ENCODE results near the gene SLC27A3. TPM values are rescaled to one million over a fixed set of nuclear protein-coding genes. Genes with fewer than 3 reads are reported as not detected.
A peak's percentile ranks its signal among the peaks of the same experiment; 100 is the strongest.

The SLC27A3 gene
- total RNA-seq, 2 donors from 2014 or later = 24.1 to 27.9 TPM

GRCh38 chr1:153793261-153793972 lies 18.2 kb downstream of the SLC27A3 start:
- intact Hi-C loops (cut with DNase I) = no loop called here
- TF ChIP-seq, protein P1, sequence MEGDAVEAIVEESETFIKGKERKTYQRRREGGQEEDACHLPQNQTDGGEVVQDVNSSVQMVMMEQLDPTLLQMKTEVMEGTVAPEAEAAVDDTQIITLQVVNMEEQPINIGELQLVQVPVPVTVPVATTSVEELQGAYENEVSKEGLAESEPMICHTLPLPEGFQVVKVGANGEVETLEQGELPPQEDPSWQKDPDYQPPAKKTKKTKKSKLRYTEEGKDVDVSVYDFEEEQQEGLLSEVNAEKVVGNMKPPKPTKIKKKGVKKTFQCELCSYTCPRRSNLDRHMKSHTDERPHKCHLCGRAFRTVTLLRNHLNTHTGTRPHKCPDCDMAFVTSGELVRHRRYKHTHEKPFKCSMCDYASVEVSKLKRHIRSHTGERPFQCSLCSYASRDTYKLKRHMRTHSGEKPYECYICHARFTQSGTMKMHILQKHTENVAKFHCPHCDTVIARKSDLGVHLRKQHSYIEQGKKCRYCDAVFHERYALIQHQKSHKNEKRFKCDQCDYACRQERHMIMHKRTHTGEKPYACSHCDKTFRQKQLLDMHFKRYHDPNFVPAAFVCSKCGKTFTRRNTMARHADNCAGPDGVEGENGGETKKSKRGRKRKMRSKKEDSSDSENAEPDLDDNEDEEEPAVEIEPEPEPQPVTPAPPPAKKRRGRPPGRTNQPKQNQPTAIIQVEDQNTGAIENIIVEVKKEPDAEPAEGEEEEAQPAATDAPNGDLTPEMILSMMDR (IDR thresholded peaks at IDR 0.05) = no peak

GRCh38 chr1:153793973-153794615 lies 18.9 kb downstream of the SLC27A3 start:
- DNase-seq = no peak

More at GRCh38 chr1:153793261-153793972, 18.2 kb downstream of the SLC27A3 start:
- no peaks in the 10 kb centered on the region for H3K9me3 ChIP-seq
- no peaks in the 10 kb centered on the region for H3K36me3 ChIP-seq
- no peak overlapping the region for H3K9ac ChIP-seq (ENCODE audit: low read depth in 2 of 2, low read length in 2 of 2)
- no peak overlapping the region for H3K27ac ChIP-seq
- no peaks in the 10 kb centered on the region for H3K27me3 ChIP-seq
- no peaks in the 10 kb centered on the region for H3K4me1 ChIP-seq
- H3K4me3 ChIP-seq = no peak overlapping the region
- DNase-seq = no peak

GRCh38 chr1:153794624-153795329 lies 19.6 kb downstream of the SLC27A3 start:
- intact Hi-C loops (cut with DNase I) = no loop called here
- peak; percentile 16 for DNase-seq
- no peaks in the 10 kb centered on the region for H3K27me3 ChIP-seq
- H3K27ac ChIP-seq = no peak overlapping the region
- no peaks in the 10 kb centered on the region for H3K4me1 ChIP-seq
- H3K36me3 ChIP-seq = no peaks in the 10 kb centered on the region
- no peak overlapping the region for H3K4me3 ChIP-seq
- no peaks in the 10 kb centered on the region for H3K9me3 ChIP-seq
- H3K9ac ChIP-seq (ENCODE audit: low read depth in 2 of 2, low read length in 2 of 2) = no peak overlapping the region
- TF ChIP-seq, protein P1 (IDR thresholded peaks at IDR 0.05) = no peak

More at GRCh38 chr1:153793973-153794615, 18.9 kb downstream of the SLC27A3 start:
- Histone ChIP-seq H3K36me3 (no peaks in the 10 kb centered on the region), H3K9me3 (no peaks in the 10 kb centered on the region), H3K4me3 (no peak overlapping the region), H3K27me3 (no peaks in the 10 kb centered on the region), H3K27ac (no peak overlapping the region), H3K4me1 (no peaks in the 10 kb centered on the region), H3K9ac (ENCODE audit: low read depth in 2 of 2, low read length in 2 of 2) (no peak overlapping the region)
- TF ChIP-seq, protein P1 (IDR thresholded peaks at IDR 0.05) = no peak
- intact Hi-C loops (cut with DNase I) = no loop called here

- H3K9ac ChIP-seq (ENCODE audit: low read depth in 2 of 2, low read length in 2 of 2) = no peak overlapping the region
- intact Hi-C loops (cut with DNase I) = no loop called here
- DNase-seq = no peak
- H3K27ac ChIP-seq = no peak overlapping the region
- no peaks in the 10 kb centered on the region for H3K36me3 ChIP-seq
- no peaks in the 10 kb centered on the region for H3K27me3 ChIP-seq
- H3K9me3 ChIP-seq = no peaks in the 10 kb centered on the region
- H3K4me3 ChIP-seq = no peak overlapping the region
- no peaks in the 10 kb centered on the region for H3K4me1 ChIP-seq
- TF ChIP-seq, protein P1 (IDR thresholded peaks at IDR 0.05) = no peak
Observed at GRCh38 chr1:153795330-153795837, 20.2 kb downstream of the SLC27A3 start.

Measured in colonic mucosa (tissue), 4 donors.